EL (cell line): ENCODE data around the gene C11orf21.
"Not testable (repeated sequence)": the region's sequence is repeated elsewhere in the genome, so short reads cannot be mapped to it uniquely, and the experiment has no call there.

Experiments
- DNase-seq: peaks from one replicate; pipeline ENCODE4 v3.0.0-alpha.2; 2016

C11orf21 gene

DNA sequence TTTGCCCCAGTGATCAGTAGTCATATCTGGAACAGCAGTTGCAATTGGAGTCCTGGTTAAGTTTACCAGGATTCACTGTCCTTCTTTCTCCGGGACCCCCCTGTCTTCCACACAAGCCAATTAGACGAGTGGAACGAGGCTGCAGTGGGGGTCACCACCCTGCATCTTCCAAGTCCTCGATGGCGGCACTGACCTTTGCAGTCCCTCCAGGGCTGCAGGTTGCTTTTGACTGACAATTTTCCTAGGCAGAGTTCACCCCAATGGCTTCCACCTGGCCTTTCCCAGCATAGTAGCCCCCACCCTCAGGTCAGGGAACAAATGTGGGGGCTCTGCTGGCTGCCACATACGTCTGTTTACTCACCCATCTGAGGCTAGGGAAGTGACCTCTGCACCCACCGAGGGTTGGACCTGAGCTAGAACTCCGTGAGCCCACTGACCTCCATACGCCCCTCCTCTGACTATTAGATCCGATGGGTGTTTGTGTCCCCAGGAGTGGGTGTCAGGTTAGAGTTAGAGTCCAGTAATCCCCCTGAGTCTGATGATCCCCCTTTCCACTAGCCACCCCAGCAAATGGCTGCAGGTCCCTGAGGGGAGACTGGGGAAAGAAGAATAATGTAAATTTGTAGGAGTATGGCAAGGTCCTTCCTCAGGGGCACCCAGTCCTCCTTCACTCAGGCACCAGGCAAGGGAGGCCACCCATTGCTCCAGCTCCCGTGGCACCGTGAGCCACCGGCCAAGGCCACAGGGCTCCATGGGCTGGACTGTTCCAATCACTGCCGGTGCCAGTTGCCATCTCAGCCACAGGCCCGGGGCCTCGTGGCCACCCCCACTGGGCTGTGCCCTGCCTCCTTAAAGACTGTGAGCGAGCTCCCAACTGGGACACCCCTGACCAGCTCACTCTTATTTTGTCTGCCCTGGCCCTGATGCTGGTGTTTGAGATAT lies 5.5 kb downstream of the C11orf21 start:
- no peak for DNase-seq

DNA sequence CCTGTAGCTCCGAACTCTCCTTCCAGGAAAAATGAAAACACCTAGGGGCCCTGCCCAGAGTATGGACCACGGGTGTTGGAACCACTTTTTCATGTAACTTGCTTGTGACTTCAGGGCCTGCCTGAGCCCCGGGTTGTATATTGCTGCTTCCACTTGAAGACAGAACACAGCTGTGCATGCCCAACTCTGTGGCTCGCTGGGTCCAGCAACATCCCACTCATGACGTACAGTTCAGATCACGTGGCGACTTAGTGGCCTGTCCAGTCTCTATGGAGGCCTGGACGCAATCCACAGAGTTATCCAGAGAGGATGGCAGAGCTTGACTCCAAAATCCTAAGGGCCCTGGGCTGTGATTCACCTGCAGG lies 6.8 kb downstream of the C11orf21 start:
- DNase-seq, result no peak

DNA sequence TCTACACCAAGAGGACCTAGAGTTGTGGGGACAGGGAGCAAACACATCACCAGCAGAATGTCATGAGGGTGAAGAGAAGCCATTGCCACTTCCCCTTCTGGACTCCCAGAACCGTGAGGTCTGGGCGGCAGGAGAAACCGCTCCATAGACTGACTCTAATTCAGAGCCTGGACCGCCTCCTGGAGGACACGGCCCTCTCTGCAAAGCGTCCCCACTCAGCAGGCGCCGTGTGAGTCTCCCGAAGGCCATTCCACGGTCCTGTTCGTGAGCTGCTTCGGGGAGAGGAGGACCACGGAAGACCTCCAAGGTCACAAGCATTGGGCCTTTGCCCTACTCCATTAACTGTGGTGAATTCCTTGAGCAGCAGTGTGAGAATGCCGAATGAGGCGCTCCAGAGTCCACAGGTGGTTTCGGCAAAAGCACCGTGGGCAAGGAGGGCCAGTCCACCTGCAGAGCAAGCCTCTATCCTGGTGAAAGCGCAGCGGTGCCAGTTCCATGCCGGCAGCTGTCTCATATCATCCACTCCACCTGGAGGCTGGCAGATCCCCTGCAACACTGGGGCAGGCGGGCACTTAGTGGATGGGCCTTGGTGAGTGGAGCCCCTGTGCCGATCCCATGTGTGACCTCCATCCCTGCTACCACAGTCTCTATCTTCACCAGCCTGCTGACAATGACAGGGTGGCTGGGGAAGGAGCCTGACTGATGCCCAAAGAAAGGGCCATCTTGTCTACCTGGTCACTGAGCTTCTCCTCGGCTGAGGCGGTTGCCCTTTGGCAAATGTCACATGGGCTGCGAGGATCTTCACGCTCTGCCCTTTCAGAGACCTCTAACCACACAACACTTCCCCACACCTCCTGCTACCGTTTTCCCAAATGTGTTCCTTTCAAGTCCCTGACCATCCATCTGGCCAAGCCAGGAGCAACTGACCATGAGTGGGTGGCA lies 7.5 kb downstream of the C11orf21 start:
- DNase-seq, result no peak

DNA sequence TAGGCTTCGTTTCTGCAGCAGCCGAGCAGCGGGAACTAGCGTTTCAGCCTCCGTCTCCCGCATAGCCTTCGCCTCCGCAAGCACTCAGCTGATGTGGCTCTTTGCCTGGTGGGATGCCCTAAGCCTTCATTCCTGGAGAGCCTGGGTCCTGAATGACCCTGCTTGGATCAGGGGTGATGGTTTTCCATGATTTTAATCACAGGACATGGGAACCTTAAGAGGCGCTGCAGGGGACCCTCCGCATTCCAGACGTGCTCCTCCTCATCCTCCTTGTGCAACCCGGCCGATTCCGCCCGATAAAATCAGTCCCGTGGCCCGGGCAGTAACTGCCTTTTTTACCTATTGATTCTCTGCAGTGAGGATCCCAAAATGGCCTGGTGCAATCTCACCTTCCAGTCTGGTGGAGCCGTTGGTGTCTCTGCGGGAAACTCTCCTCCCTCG lies 8.2 kb downstream of the C11orf21 start:
- DNase-seq, result no peak

DNA sequence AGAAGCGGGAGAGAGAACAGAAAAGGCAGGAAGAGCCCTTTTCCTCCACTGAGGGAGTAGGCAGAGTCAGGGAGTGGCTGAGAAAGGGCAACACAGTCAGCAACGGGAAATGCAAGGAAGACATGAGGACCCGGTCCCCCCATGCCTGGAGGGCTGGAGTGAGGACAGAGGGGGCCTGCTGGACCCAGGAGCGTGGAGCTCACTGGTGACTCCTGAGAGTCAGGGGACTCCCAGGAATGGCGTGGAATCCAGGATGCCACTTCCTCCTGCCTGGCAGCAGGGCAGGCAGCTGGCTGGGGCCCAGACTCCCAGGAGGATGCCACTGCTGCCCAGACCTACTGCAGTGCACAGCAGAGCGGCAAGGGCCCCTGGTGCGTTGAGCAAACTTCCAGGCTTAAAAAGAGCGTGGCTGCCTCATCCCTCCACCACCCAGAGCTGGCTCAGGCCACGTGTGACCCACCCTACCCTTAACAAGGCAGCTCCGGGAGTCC lies 11.3 kb downstream of the C11orf21 start:
- no peak for DNase-seq

DNA sequence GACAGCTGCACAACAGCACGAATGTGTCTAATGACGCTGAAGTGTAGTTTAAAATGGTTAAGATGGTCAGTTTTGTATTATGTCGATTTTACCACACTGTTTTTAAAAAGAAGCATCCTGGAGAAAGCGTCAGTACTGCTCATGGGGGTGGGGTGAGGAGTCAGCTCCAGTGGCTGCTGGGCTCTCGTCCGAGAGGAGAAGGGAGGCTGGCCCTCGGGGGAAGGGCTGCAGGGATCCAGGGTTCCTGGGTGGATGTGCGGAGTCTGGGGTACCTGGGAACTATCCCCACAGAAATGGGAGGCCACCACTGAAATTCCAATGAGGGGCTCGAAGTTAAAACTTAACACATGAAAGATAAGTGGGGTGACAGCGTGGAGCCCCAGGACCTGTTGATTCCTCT lies 11.9 kb downstream of the C11orf21 start:
- DNase-seq, result no peak

DNA sequence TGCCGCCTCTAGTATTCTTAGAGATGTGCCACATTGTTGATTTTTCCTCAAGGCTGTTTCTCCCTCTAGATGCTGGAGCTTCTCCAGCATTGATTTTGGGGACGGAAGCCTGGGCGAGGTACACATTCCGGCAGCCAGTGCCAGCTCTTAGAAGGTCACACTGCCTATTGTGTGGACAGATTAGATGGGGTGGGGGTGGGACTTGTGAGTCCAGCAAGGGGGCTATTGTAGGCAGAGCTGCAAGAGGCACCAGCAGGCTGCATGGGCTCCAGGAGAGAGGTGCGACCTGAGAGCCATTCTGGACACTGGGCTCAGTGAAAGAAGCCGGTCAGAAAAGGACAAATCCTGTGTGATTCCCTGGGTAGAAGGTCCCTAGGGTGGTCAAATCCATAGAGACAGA lies 12.4 kb downstream of the C11orf21 start:
- DNase-seq, result no peak

DNA sequence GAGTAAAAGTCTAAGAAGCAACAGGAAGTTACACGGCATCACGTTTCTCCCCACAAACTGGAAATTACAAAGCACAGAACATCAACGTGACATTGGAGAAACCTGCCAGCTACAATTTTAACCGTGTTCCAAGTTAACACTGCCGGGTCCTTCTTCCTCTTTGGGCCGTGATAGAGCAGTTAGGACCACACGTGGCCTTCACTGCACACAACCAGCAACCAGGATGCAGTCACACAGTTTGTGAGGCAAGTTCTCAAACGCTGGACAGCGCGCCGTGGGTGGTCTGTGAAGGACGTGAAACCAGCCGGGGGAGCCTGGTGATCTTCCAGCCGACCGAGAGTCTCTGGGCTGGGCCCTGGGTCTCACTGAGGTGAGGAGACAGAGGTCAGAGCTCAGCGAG lies 14.6 kb downstream of the C11orf21 start:
- no peak for DNase-seq

DNA sequence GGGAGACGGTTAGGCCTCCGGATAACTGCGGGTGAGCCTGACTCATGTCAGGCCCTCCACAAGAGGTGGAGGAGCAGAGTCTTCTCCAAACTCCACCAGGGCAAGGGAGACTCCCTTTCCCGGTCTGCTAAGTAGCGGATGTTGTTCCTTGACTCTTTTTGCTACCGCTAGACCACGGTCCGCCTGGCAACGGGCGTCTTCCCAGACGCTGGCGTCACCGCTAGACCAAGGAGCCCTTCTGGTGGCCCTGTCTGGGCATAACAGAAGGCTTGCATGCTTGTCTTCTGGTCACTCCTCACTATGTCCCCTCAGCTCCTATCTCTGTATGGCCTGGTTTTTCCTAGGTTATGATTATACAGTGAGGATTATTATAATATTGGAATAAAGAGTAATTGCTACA lies 15.4 kb downstream of the C11orf21 start:
- DNase-seq, result not testable (repeated sequence)

DNA sequence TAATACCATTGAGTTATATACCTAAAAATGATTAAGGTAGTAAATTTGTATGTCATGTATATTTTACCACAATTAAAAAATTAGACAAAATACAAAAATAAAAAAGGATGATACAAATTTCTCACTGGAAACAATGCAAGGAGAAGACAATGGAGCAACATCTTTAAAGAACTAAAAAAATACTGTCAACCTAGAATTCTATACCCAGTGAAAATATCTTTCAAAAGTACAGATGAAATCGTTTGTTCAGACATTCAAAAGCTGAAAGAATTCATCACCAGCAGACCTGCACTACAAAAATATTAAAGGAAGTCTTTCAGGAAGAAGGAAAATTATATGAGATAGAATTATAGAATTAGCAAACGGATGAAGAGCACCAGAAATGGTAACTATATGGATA lies 21.5 kb downstream of the C11orf21 start:
- DNase-seq, result no peak

DNA sequence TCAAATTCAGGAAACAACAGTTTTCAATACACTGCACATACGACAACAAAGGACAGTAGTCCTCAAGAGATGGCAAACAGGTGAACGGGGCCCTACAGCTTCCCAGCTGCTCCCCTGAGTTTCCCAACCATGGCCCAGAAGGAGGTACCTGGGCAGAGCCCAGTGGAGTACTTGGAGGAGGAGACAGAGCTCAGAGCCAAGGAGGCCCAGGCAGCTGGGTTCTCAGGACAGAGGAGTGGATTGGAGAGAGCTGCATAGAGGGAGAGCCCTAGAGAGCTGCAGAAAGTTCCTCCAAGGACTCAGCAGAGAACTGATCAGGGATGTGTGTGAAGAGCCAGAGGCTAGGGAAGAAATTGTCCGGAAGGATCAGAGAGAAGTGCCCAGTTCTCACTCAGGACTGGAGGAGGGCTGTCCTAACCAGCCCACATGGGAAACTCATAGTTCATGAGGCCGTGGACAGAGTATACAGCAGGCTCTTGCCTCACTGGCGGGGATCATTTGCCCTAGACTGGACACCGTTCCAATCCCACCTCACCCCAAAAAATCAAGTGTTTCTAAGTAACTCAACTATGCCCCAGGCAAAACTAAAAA lies 23.7 kb downstream of the C11orf21 start:
- no peak for DNase-seq

DNA sequence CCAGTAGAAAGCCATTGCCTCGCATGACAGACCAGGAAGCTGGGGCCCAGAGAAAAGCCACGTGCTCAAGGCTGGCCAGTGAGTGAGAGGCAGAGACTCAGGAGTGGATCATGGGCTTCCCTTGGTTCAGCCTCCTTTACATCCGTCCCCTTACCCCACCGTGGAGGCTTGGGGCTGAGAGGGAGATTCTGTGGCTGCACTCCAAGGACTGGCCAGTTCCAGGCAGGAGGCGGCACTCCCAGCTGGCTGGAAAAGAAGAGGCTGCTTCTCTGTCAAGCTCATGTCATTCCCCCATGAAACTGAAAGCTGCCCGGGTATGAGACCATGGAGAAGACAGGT lies 24.7 kb downstream of the C11orf21 start:
- no peak for DNase-seq

DNA sequence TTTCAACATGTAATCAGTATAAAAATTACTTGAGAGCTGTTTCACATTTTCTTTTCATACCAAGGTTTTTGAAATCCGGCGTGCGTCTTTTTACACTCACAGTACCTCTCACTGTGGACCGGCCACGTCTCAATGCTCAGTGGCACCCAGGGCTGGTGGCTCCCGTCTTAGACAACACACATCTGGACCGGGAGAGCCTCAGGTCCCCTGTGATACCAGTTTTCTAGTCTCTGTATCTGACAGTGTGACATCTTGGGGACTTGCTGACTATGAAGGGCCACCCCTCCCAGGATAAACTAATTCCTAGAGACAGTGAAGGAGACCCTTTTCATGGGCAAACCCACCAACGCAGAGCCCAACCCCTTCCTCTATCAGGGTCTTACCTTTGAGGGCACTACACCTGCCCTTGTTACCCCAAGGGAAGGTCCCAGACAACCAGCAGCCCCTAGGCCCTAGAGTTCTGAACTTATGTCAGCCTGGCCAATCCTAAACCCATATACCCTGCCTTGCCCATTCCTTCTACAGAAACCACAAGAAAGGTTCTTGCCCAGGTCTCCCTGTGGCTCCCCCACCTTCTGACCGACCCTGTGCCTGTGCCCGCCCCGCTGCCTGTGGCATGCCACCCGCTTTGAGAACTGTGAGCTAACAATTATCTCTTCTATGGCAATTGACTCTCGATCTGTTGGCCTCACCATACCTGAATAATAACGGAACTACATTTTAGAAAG lies 25.3 kb downstream of the C11orf21 start:
- no peak for DNase-seq

DNA sequence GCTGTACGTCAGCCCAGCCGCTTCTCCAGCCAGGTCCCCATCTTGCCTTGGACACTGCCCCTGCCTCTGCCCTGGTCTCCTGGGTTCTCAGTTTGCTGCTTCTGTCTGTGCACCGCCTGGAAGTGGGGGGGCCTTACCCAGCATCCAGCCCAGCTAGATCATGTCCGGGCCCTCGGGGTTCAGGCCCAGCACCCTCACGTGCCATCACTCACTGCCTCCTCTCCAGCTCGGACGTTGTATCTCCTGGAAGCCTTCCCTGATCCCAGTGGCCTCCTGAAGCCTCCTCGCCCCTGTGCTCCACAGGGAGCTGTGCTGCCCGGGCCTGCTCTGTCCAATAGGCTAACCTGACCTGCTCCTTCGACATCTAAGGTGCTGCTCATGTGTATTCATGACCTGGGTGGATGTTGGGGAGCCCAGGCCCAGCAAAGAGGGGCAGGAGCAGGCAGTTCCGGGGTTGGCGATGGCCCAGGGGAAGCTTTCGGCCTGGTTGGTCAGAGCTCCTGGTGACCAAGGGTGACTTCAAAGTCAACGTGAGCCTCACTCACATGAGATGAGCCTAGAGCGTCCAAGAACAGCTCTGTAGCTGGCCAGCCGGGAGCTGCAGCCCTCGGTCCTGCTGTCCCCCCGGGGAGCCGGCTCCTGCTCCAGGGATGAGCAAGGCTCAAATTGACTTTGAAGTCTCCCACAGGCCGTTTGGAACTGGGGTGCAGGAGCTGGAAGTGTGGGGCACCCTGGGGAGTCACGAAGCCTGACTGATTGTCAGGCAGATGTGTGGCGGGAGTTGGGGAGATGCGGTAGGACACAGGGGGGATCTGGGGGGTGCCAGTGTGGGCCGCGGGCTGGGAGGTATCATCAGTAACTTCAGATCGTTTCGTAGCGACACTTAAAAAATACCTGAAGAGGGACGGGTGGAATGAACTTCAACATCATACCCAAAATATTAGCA lies 26.1 kb downstream of the C11orf21 start:
- DNase-seq, result no peak

DNA sequence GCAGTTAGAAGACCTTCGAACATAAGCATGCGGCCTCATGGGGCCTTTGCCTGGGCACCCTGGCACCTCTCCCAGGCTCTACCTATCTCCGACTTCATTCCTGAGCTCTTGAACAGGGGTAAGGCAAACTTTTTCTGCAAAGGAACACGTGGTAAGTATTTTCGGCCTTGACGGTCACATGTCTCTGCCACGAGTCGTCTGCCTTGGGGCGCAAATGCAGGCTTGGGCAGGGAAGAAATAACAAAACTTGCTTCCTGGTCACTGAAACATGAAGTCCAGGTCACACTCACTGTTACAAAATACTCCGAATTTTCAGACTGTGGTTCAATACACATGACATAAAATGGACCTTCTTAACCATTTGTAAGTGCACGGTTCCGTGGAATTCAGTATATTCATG lies 27.9 kb downstream of the C11orf21 start:
- no peak for DNase-seq

DNA sequence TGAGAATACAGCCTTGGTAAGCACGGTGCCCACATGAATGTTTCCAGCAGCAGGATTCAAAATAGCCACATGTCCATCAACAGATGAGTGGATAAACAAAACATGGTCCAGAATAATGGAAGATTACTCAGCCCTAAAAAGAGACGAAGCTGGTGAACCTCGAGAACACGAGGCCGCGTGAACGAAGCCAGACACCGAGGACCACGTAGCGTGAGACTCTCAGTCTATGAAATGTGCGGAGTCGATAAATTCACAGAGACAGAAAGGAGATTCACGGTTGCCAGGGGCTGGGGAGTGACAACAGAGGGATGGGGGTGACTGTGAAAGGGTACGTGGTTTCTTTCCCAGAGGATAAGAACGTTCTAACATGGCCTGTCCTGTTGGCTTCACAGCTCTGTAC lies 28.4 kb downstream of the C11orf21 start:
- no peak for DNase-seq

DNA sequence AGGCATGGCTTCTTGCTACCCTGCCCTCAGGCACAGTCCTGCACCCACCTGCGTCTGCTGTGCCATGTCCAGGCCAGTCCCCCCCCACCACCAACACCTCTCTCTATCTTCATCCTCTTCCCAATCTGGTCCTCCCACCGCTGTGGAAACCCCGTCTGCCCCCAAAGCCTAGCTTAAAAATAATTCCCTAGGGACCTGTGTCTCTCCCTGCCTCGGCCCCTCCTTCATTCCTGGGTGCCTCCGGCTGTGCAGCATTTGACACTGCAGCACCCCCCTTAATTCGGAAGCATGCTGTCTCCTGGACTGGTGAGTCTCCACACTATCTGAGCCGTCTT lies 28.8 kb downstream of the C11orf21 start:
- DNase-seq, result no peak

DNA sequence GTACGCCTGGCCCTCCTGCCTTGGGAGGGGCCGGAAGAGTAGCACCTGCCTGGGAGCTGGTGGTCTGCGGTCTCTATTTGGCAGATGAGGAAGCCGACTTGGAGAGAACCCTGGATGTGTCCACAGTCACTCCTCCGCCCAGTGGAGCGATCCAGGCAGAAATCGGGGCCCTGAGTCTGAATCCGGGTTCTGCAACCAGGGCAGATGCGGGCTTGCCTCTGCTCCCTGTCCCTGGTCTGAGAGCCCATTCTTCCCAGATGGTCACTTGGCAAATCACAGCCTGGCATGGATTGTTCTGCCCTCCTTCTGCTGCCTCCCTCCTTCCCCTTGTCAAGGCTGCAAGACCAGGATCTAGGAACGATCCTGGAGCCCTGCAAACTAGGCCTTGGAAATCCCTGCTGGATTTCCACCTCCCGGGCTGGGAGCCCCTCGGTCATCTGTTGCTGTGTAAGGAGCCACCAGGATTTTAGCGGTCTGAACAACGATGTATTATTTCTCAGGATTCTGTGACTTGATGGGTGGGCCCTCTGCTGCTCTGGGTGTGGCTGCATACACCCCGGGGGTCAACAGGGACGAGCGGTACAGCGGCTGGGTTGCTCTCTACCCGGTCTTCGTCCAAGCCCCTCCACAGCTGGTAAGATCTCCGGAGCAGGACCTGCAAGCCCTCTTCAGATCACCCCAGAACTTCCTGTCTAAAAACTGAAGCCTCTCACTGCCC lies 29.3 kb downstream of the C11orf21 start:
- DNase-seq, result no peak

DNA sequence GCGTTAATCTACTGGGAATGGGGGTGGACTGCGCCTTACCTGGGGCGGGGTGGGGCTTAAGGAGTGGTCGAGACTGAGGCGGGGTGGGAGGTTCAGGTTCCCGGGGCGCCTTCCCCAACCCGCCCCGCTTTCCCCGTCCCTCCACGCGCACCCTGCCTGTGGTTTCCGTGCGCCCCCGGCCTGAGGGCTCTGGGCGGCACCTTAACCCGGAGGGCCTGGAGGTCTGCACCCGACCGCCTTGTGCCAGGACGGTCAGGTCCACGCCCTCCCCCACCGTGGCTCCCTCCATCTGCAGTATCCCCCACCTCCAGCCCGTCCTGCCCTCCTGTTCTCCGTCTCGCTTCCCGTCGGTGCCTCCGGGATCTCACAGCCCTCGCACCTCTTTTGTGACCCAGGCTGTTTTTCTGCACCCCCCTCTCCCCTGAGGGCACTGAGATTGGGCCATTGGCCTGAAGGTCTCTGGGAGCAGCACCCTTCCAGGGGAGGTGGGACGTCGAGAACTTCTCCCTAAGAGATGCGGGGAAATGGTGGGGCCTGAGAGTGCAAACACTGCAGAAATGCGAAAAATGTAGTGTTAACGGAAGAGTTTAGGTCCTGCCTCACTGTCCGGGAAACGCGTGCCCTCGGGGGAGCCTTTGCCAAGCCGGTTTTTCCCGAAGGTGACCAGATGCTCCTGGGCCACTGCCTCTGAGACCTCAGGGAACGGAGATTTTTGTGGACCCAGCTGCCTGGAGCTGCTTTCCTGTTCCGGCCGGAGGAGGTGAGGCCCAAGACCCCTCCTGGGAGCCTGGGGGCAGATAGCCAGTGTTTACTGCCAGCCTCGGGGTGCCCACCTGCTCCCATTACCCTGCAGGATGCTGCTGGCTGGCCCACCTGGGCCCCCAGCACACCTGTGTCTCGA lies 30.1 kb downstream of the C11orf21 start:
- no peak for DNase-seq

DNA sequence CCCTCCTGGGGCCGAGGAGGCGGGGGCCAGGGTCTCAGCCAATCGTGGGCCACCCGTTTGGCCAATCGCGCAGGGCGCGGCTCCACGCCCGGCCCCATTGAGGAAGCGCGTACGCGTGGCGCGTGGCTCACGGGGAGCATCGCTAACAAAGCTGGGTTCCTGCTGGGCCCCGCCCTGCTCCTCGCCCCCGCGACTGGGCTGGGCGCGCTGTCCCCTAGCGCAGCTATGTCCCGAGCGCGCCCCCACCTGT lies 30.7 kb downstream of the C11orf21 start:
- DNase-seq, result no peak
